Measurements from ENCODE around the gene EXOC6.
A peak's percentile ranks its signal among the peaks of the same experiment; 100 is the strongest.
"Not testable (repeated sequence)": the region's sequence is repeated elsewhere in the genome, so short reads cannot be mapped to it uniquely, and the experiment has no call there.

Gene EXOC6

DNA sequence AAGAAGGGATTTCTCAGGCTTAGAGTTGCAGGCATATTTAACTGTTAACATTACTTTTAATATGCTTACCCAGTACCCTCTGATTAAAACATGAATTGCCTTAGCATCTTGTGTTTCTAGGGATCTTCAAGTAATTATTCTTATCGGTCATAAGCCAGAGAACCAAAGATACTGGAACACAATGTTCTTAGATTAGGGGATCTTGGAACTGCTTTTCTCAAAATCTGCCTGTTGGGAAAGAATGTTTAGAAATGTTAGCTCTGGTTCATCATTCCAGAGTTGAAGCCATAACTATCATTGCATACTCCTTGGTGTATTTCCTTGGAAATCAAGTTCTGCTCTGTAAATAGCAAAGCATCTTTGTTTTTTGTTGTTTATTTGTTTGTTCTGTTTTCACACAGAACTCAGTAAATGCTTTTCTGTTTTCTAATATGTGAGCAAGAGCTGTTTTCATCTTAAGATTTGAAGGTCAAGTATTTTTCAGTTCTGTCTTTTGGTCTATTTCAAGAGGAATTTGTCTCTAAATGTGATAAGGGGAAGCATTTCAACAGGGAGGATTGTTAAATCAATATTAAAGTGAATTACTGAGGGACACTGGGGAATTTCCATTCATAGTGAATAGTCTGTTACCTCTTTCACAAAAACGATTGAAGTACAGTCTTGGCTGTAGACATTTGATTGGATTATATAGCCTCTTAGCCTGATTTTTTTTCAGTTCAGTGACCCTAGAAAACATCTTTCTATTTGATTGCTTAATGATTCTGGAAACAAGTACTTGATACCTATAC is 109.1 kb downstream of the EXOC6 start:
- no peak for DNase-seq

DNA sequence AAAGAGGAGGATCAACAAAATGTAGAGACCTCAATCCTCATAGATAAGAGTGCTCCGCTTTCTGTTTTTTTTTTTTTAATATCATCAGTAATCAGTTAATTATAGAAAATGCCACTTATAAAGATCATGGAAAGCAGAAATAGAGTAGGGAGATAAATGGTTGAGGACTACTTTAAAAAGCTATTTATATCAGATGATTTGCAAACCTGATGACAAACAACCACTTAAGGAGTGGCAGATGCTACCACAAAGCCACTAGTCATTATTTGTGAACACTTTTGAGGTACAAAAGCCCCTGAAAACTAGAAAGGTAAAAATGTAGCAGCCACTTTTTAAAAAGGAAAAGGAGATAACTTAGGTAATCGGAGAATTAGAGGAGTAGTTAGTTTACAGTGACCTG is 113.3 kb downstream of the EXOC6 start:
- no peak for DNase-seq

DNA sequence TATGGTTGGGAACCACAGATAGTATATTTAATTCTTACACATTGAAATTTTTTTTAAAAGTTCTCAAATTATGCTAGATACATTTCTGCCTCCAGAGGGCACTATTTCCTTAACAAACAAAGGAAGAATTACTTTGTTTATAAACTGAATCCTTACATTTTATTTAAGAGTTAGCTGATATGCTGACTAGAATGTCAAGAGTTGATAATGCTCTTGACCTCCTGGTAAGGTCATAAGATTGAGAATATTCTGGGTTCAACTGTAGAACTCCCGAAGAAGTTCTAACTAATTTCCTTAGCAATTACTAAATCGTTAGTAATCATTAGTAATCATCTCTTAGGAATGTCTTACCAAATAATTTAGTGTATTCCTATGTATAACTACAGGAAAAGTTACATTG is 117.0 kb downstream of the EXOC6 start:
- DNase-seq = peak; percentile 18

GRCh38 chr10:92967641-92968040 is 119.3 kb downstream of the EXOC6 start:
- no peak for DNase-seq

GRCh38 chr10:92969151-92969550 is 120.8 kb downstream of the EXOC6 start:
- DNase-seq = no peak

DNA sequence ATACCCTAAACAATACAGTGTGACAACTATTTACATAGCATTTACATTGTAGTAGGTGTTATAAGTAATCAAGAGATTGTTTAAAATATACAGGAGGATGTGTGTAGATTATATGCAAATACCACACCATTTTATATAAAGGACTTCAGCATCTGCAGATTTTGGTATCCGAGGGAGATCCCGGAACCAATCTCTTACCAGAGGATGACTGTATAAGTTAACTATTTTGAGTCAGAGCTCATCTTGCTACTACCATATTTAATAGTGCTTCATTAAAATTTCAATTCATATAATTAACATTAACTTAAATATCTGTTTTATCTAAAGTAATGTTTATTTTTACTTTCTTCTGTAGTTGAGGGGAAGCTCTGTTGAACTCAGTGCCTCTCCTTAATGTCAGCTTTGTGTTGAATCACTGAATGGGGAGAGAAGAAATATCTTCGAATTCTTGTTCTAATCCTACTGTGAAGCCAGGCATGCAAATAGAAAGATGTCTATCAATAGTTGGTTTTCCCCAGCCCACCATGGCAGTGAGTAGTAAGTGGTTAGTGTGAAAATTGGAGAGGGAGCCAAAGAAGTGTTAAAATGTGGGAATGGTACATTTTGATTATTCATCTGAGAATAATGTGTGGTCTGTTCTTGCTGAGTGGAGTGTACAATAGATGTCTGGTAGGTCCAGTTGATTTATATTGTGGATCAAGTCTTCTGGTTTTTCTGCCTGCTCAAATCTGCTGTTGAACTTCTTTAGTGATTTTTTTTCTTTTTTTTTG is 122.2 kb downstream of the EXOC6 start:
- no peak for DNase-seq

DNA sequence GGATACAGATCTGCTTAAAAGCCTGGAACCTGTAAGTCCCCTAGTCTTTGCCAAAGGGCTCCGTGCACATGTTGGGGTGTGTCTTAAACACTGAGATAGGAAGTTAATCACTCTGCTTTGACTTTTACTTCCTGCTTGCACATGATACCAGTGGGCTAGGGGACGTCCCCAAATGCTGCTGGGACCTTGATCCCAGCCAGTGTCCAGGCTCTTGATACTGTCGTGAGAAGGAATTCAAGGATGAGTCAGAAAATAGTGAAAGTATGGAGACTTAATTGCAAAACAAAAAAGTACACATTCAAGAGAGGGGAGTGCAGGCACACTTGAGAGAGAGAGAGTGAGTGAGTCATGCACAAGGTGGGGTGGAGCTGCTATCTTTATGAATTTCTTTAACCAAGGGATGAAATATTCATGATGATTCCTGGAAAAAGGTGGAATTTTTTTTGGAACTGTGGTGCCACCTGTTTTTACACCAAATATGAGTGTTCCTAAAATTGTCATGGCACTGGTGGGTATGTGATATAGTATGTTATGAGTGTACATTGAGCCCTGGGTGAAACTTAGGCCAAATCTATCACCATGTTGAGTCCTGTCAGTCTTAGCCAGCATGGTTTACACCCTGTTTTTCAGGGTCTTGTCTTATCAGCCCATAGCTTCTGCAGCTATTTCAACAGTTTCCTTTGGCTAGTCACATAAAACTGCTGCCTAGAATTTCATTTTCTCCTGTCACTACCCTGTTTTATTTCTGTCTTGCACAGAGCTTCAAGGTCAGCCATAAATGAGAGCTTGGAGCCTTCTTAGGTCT is 123.9 kb downstream of the EXOC6 start:
- no peak for DNase-seq

DNA sequence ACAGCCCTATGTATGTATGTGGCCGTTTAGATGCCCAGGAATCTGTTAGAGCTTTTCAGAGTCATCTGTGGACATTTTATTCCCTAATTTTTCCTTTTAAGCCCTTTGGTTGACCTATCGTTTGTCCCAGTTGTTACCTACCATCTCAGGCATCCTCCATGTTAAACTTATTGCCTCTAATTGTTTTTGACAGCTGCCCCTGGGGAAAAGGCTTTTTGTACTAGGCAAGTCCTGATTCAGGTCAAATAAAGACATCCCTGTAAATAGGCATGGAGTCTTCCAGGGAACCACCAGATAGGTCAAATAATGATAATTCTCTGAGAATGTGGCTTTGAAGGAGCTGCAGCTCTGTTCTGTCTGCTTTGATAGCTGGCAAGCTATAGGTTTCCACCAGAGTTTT is 124.6 kb downstream of the EXOC6 start:
- no peak for DNase-seq

DNA sequence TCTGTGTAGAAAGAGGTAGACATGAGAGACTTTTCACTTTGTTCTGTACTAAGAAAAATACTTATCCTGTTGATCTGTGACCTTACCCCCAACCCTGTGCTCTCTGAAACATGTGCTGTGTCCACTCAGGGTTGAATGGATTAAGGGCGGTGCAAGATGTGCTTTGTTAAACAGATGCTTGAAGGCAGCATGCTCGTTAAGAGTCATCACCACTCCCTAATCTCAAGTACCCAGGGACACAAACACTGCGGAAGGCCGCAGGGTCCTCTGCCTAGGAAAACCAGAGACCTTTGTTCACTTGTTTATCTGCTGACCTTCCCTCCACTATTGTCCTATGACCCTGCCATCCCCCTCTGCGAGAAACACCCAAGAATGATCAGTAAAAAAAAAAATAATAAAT is 128.0 kb downstream of the EXOC6 start:
- not testable (repeated sequence) for DNase-seq

- no peak for DNase-seq
Observed at GRCh38 chr10:92989250-92989649, 140.9 kb downstream of the EXOC6 start.

- peak; percentile 67 for DNase-seq
Observed at GRCh38 chr10:92990615-92991014, 142.3 kb downstream of the EXOC6 start.

DNA sequence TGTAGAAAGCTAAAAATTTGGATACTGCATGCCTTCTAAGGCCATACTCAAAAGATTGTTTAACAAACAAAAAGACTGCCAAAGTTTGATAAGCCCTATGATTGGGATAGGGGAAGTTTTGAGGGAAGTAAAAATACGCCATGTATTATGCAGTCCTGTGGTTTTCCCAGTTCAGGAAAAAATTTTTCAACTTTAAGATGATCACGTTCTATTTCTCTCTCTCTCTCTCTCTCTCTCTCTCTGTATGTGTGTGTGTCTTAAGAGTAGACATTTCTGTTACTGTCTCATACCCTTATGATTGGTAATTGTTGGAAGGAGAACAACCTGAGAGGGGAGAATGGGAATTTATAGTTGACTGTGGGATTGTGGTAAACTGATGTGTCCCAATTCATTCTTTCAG is 143.2 kb downstream of the EXOC6 start:
- DNase-seq = no peak

DNA sequence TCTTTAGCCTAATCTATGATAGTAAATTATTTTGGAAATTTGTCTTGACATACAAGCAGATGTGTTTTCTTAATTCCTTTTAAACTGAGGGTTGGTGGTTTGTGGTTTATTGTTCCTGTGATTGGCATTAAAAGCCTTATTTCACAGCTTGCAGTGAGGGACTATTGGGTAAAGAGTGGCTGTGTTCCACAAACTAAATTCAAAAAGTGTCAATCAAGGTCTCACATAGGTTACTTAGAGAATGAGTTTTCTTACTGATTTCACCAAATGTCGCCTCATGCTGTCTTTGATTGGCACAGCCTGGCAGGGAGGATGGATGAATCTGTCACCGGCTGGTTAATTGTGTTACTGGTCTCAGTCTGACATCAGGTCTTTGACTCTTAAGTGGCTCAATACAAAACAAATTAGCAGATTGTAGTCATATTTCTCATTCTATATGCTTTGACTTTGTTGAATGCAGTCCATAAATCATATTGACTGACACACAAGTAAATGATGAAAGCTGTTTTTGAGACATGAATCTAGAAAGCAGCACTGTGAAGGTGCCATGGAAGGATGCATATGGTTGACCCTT is 145.5 kb downstream of the EXOC6 start:
- no peak for DNase-seq

DNA sequence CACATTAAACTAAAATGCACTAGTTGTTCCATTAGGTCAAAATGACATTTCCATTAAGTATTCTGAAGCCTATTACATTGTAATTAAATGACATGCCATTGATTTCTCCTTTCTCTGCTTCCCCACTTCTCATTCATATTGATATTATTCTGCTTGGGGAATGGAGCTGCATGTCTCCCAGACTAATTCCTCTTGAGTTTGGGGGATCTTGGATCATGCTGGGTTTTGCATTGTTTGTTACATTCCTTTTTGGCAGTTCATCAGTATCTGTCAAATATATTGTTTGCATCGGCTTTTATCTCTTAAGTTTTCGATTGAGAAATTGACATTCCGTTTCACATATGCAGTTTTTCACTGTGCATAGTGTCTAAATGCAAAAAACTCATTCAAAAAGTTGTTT is 147.2 kb downstream of the EXOC6 start:
- DNase-seq = no peak

GRCh38 chr10:92997620-92998019 is 149.3 kb downstream of the EXOC6 start:
- DNase-seq = no peak

DNA sequence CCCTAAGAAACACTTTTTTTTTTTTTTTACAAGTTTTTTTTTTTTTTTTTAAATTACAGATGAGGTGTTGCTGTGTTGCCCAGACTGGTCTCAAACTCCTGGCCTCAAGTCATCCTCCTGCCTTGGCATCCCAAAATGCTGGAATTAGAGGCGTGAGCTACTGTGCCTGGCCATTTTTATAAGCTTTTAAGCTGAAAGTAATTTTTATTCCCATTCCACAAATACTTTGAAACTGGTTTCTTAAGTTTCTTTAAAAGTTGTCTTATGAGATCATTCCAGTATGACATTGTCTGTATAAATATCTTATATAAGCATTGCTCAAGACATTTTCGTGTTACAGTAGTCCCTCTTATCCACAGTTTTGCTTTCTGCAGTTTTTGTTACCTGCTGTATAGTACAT is 150.9 kb downstream of the EXOC6 start:
- DNase-seq = no peak

- peak; percentile 20 for DNase-seq
Observed at GRCh38 chr10:93006435-93007039, 158.2 kb downstream of the EXOC6 start.

GRCh38 chr10:93015722-93016121 is 167.4 kb downstream of the EXOC6 start:
- DNase-seq = no peak

DNA sequence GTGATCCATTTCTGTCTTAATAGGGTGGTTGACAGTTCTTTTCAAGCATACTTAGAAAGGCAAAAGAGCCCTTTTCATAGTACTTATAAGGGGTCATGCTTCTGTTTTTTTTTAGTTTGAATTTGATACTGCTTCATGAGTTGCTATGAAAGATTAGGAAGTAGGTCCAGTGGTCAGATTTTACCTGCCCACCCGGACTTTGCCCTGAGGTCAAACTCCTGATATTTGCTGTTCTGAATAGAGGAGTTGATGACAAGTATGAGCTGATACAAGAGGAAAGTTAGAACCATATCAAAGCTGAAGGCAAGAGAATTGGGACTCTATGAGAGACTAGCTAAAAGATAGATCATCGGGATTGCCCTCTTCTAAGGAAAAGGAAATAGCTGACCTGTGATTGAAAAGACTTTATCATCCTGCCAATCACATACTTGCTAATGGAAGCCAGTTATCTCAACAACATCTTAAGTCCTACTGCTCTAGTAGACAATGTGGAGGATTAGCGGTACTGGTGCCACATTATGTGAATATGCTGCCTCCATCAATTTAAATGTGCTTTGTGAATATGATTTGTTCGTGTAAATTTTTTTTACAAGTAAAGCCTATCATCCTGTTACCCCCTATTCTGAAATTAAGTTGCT is 174.8 kb downstream of the EXOC6 start:
- no peak for DNase-seq

- DNase-seq = no peak
Observed at GRCh38 chr10:93026072-93026471, 177.8 kb downstream of the EXOC6 start.

DNA sequence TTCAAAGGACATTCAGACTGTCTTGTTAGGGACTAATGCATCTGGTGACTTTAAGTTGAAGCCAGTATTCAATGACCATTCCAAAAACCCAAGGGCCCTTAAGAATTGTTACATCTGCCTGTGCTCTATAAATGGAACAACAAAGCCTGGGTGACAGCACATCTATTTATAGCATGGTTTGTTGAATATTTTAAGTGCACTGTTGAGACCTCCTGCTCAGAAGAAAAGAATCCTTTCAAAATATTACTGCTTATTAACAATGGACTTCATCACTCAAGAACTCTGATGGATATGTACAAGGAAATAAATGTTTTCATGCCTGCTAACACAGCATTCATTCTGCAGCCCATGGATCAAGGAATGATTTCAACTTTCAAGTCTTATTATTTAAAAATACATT is 179.2 kb downstream of the EXOC6 start:
- DNase-seq = no peak

GRCh38 chr10:93028883-93029282 is 180.6 kb downstream of the EXOC6 start:
- no peak for DNase-seq
